A204.1 (cell line): Measurements from ENCODE around the gene CBY1.

Source experiments
- FAIRE-seq: peaks from 2 replicates; lab custom pipeline; 2012; peaks lifted over from hg19 to GRCh38; lab: Jason Lieb, UNC

The CBY1 gene

DNA sequence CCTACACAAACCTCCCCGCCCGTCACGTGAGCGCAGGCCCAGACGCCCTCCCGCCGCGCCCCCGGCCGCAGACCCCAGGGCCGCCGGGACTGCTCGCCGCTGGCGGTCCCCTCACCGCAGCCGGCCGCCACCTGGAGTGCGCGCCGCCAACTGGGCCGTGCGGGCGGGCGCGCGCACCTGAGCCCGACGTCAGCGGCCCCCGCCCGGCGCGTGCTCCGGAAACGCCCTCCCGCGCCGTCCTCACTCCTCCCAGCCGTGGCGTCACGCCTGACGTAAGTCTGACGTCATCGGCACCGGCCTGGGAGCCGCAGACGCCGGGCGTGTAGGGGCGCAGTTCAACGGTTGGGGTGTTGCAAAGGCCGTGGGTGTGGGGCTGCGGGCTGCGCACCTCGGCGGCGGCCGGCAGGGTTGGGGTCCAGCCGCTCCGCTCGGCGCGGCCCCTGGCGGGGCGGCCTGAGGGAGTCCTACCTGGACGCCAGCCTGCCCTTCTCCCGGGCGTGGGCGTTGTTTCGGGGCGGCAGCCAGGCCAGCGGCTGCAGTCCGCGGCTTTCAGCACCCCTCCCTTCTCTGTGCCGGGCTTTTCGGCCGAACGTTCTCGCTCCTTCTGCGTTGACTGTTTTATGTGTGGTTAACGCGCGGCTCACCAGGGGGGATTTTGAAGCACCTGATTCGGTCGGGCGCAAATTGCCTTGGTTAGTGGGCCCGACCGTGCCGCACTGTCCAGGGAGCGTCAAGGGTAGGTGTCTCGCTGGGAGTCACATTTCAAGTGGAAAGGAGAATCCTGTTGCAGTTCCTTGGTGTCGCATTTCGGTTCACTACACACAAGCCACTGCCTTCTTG is 44.6 kb downstream of the CBY1 start, which contains the start of gene JOSD1:
TSS of gene JOSD1 (minus strand) at position 155 of the 840 bp plus-strand sequence. CDS start 956 bp downstream, outside the sequence.
- no peak for FAIRE-seq

DNA sequence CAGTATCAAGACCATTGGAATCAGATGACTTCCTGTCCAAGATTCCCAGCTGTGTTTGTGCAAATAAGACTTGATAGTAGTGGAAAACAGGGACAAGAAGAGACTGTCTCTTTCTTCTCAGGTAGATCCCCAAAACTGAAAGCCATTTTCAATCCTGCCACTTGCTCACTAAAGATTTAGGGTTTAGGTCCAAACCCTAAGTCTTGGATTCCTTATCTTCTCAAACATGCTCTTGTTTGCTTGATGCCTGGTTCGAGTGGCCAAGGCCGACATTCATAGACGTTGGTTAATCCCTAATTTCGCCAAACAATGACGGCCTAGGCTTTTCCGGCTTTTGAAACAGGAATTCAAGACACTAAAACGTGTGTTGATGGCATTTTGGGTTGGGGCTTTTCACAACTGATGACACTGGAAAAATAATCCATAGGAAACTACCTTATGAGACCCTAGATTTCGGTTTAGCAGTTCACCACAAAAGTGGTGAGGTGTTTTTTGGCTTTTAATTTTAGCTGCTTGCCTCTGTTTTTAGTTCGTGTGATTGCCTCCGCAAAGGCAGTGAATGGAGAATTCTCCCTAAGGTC is 48.3 kb downstream of the CBY1 start:
- no peak for FAIRE-seq

DNA sequence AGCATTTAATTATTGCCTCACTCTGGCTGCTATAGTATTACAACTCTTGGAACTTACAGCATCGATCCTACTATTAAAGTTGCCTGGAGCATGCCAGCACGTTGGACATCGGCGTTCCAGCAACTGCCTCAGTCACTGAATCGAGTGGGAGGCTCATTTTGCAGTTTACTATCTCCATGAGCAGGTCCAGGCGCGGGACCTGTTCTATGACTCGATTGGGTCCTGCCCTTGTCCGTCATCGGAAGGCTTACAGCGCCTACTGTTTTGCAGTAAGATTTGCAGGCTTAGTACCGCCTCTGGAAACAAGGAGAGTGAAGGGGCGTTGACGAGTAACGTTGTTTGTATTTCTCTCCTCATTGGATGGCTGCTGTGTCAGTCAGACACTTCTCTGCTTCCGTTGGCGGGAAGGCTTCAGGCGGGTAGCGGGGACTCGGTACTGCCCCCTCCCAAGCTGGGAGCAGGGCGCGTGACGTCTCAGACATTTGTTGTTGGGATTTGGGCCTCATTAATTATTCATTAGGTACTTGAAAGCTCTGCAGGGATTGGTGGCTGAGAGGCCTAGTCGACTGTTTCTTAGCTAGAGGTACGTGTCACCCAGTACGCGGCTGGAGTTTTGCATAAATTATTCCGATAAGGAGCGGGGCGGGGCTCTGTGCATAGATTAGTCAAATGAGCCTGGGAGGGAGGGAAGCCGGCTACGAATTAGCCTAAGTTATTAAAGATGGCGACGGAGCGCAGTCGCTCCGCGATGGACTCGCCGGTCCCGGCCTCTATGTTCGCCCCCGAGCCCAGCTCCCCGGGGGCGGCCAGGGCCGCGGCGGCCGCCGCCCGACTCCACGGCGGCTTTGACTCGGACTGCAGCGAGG is 49.0 kb downstream of the CBY1 start, which contains the start of gene GTPBP1:
TSS of gene GTPBP1 (plus strand) at position 710 of the 866 bp plus-strand sequence. CDS start at position 722, 12 bp downstream.
- peak; percentile 99 for FAIRE-seq

DNA sequence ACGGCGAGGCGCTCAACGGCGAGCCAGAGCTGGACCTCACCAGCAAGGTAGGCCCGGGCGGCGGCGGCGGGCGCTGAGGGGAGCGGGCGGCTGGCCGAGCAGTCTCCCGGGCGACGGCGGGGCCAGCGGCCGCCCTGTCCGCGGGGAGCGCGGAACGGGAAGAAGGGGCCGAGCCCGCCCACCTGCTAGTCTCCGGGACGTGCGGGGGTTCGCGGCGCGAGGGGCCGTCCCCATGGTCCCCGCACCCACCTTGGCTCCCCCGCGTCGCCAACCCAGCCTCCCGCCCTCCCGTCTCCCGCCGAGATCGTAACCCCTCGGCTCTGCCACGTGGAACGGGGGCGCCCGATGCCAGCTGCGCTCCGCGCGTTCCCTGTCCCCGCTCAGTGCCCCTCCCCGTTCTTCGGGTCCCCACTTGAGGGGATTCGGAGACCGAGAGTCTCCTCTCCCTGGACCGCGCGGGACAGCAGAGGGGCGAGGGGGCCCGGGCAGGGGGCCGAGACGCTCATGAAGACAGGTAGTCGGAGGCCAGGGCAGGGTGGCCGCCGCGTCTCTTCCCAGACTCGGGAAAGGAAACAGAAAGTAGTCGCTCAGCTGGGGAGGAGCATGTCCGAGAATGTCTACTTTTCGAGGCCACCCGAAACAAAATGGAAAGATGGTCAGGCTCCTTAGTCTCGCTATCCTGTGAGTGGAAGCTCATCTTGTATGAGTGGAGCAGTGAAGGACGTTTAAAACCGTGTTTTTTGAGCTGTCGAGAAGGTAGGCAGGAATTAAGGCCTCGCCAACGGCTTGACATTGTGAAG is 49.9 kb downstream of the CBY1 start:
- FAIRE-seq: no peak

DNA sequence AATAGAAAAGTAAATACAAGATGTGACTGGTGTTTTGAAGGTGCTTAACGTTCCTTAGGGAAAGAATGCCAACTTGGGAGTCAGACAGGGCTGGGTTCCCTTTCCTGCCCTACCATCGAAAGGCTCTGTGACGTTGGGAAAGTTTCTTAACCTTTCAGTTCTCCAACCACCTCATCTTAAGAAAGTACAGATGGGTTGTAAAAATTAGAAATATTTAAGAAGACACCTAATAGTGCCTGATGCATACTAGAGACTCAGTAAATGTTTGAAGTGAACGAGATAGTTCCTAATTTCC is 50.4 kb downstream of the CBY1 start:
- FAIRE-seq: no peak

DNA sequence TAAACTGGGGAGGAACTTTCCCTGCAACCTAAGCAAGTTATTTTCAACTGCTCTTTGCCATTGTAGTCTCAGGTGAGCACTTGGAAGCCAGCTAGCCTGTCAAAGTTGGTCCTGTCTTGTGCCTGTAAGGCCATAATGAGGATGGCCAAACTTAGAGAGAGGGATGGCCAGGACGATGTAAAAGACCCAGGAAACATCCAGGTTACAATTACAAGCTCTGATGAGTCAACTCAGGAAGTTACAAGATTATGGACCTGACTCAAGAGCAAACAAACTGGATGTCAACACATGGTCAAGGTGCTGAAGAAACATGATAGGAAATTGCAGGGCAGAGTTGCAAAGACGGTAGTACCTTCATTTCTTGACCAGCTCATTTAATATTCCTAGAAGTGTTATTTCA is 50.9 kb downstream of the CBY1 start:
- no peak for FAIRE-seq

DNA sequence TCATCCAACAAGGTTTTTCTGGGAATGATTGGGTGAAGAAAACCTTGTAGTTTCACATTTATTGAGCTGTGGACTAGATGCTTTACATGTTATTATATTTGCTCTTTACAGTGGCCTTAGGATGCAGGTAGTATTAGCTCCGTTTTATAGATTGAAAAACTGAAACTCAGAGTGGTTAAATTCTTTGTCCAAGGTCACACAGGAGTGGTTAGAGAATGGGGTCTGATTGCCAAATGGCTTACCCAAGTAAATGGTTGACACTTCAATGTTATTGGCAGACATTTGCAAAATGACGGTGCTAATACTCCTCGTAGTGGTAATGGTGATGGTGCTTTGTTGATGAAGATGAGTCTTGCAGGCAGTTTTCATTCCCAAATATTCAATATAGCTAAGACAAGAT is 51.5 kb downstream of the CBY1 start:
- FAIRE-seq: no peak

DNA sequence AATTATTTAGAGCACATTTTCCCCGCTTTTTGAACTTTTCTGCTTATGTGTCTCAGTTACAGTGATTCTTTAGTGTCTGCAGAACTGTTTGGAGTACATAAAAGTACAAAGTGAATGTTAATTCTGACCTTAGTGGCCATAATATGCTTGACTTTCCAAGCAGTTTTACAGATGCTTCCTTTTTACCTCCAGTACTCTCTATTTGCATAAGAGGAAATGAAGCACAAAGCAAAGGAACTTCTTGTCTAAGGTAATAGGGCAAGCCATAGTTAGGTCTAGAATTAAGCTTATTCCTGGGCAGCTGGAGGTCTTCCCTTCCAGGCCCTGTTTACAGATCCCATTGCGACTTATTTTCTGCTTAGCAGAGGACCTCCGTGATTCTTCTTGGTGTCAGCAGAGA is 52.9 kb downstream of the CBY1 start:
- no peak for FAIRE-seq

DNA sequence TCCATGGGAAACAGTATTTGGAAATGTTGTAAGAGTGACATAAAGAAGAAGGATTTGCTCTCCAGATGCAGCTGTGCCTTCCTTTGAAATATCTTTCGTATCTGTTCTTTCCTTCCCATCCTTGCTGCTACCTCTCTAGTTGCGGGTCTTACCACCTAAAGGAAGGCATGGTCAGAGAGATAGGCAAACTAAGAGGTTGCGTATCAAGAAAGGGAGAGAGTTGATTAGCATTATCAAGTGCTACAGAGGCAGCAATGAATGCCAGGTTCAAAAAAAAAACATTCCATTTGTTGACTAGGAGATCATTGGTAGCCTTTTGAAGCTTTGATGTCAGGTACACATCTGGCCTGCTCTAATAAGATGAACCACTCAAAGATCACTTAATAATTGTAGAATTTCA is 53.9 kb downstream of the CBY1 start:
- no peak for FAIRE-seq

DNA sequence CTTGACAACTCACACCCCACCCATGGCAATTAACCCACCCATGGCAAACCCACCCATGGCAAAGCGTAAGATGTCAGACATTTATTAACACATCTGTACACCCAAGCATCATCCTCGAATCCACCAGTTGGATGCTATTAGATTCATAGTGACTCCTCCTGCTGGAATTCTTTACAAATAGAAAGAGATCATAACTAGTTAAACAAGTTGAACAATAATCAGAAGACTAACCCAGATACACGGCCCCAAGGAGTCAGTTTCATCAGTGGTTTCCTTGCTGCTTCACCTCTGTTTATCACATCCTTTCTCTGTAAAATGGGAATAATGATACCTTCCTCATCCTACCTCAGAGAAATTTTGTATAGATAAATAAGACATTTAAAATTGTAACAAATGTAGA is 54.4 kb downstream of the CBY1 start:
- FAIRE-seq: no peak

DNA sequence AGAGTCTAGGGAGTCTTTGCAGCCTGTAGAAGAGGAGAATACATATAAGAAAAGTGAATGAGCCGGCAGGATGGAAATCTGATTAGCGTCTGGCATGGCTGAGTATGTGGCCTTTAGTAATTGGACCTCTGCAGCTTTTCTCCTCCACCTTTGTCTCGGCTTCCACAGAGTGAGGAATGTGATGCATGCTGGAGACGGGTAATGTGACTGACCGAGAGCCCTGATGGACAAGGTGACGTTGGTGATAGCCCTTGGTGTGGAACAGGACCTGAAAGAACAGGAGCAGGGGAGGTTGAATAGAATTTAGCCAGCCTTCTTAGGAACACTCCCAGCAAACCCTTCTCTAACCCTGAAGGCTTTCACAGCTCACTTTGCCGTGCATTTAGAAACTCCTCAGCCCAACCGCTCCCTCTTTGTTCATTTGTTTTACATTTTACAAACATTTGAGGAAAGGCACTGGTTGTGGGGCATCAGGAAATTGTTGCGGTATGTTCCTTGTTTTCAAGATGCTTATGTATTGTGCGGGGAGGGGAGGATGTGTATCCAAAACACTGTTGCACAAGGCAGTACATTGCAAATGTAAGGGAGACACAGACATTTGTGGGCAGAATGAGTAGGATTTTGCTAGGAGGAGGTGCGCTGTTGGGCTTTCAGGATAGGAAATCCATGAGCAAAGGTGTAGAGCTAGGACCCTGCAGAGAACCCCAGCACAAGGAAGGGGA is 56.2 kb downstream of the CBY1 start:
- no peak for FAIRE-seq

DNA sequence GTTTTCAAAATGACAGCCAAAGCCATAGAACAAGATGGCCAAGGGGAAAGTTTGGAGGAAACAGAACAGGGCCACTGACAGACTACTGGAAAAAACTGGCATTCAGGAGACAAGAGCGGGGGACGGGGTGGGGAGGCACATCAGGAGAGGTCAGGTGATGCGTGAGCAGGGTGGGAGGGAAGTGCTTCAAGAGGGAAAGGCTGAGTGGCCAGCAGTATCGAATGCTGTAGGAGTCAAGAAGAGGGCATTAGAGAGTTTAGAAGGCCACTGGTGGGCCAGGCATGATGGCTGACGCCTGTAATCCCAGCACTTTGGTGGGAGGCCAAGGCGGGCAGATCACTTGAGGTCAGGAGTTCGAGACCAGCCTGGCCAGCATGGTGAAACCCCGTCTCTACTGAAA is 57.5 kb downstream of the CBY1 start:
- FAIRE-seq: no peak

DNA sequence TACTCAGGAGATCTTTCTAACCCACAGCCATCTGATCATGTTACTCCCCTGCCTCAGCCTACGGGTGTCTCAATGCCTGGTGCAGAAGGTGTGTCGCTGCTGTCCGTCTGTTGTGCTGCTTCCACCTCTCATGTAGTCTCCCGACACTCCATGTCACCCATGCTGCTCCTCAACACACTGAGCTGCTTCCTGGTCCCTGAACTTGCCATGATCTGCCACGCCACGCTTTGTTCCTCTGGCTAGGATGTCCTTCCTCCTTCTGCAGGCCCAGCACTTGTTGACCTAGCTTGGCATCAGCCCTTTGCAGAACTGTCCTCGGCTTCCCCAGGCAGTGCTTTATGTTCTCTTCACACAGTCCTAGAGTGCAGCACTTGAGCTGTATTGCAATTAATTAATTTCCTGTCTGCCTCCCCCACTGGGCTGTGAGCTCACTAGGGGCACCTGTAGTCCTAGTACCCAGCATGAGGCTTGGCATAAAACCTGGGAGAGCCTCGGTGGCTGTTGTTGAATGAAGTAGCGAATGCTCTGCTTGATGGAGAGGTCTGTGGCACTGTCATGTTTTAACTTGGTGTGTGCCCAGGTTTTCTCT is 58.8 kb downstream of the CBY1 start:
- FAIRE-seq: no peak

DNA sequence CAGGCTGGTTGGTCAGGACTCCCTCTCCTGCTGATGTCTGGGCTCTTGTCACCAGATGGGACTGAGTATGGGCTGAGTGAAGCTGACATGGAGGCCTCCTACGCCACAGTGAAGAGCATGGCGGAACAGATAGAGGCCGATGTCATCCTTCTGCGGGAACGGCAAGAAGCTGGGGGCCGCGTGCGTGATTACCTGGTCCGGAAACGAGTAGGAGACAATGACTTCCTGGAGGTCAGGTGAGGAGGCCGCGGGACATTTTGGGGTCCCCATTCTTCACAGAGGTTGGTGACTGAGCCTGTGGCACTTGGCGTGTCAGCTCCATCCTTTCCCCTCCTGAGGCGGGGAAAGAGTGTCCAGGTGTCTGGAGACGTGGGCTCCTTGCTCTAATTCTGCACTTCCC is 59.4 kb downstream of the CBY1 start:
- no peak for FAIRE-seq

DNA sequence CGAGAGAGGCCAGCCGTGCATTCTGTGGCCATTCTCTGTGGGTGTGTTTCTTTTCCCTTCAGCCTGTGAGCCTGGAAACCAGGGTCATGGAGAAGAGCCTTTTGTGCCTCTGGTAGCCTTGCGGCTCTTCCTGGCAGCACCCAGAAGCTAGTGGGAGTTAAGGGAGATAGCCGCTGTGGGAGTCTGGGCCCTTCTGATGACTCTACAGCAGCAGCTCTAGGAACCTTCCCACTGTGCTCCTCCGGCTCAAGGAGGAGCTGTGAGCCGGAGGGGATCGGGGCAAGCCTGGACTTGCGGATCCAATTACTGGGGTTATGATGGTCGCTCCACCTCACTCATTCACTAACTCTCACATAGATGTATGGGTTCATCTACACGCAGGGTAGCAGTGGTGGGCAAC is 59.8 kb downstream of the CBY1 start:
- no peak for FAIRE-seq

DNA sequence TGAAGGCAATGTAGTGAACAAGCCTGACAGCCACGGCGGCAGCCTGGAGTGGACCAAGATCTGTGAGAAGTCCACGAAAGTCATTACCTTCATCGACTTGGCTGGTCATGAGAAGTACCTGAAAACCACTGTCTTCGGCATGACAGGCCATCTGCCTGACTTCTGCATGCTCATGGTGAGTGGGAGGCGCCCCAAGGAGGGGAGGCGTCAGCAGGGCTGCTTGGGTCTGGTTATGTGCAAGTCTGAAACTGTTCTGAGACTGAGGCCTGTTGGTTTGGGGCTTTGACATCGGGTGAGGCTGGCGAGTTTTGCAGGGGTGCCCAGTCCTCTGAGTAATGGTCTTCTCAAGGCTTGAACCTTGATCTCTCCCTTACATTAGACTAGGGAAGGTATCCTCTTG is 60.4 kb downstream of the CBY1 start:
- FAIRE-seq: no peak

DNA sequence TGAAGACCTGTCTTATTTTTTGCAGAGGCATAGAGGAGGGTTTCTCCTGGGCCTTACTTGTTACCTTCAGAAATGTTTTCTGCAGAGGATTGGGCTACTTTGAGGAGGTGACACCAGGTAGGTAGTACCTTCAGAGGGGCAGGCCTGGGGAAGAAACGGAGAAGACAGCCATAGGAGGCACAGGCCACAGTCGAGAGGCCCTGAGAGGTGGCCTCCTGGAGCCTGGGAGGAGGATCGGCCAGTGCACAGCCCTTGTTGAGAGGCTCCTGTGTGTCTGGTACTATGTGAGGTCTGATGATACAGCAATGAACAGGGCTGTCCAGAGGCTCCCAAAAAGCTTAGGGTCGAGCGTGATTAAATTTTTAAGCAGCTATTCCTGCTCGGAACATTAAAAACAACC is 60.8 kb downstream of the CBY1 start:
- FAIRE-seq: no peak

DNA sequence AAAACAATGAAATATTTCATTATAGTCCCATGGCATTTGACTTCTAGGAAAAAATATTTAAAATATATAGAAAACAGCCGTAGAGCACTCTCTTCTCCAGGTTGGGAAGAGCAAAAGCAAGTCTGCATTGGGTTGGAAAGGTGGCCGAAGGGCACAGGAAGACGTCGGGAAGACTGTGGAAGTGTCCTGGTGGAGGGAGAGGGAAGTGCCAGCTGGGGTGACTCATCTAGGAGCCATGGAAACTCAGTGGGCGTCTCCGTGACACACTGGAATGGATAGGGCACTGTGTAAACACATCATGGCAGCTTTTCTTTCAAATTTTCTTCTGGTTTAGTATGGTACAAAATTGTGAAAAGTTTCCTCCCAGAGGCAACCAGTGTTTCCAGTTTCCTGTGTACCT is 62.0 kb downstream of the CBY1 start:
- FAIRE-seq: no peak

DNA sequence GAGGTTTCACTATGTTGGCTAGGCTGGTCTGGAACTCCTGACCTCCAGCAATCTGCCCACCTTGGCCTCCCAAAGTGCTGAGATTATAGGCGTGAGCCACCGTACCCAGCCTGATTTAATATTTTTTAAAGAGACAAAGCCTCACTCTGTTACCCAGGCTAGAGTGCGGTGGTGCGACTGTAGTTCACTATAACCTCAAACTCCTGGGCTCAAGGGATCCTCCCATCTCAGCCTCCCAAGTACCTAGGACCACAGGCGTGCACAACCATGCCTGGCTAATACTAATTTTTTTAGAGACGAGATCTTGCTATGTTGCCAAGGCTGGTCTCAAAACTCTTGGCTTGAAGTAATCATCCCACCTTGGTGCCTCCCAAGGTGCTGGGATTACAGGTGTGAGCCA is 62.8 kb downstream of the CBY1 start:
- no peak for FAIRE-seq

DNA sequence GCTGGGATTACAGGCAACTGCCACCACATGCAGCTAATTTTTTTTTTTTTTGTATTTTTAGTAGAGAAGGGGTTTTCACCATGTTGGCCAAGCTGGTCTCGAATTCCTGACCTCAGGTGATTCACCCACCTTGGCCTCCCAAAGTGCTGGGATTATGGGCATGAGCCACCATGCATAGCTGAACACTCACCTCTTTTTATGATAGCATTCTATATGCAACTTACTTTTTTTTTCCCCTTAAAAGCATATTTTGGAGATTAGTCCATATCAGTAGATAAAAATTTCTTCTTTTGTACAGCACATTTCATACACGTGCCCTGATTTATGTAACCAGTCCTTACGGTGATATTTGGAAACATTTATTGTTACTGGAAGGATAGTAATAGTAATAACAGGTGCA is 63.9 kb downstream of the CBY1 start:
- no peak for FAIRE-seq

DNA sequence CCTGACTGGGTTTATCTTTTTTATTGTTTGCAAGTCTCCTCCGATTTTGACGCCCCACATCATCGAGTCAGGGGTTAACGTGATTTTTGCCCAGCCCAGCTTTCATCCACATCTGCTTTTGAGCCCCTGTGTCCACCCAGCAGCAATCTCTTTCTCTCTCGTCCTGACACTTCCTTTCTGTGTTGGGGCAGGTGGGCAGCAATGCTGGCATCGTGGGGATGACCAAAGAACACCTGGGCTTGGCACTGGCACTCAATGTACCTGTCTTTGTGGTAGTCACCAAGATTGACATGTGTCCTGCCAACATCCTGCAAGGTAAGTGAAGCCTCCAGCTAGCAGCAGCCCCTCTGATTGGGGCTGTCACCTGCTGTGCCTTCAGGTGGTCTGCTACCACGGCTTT is 65.1 kb downstream of the CBY1 start:
- no peak for FAIRE-seq
